ENCODE results near the gene UST. TPM values are rescaled to one million over a fixed set of nuclear protein-coding genes. Genes with fewer than 3 reads are reported as not detected.

Gene UST
- total RNA-seq, 5 donors from 2014 or later (not counting 1 experiment from before 2014, with no cell fraction given), result 1.9 to 5.3 (median 3.0) TPM

GRCh38 chr6:149046822-149047246 lies 300.0 kb downstream of the UST start:
- Histone ChIP-seq H3K27me3 (replicated peaks in 1 of 2; ENCODE audit: control insufficient read depth in 2 of 2, extremely low read depth in 1 of 2, insufficient read depth in 2 of 2, low read length in 1 of 2) (no peaks in the 10 kb centered on the region), H3K4me3 (ENCODE audit: control insufficient read depth in 1 of 2, extremely low read depth in 1 of 2, low read length in 1 of 2) (no peak overlapping the region), H3K9me3 (no peaks in the 10 kb centered on the region), H3K4me1 (ENCODE audit: control insufficient read depth in 1 of 2, extremely low read depth in 1 of 2, insufficient read depth in 2 of 2, low read length in 2 of 2) (peaks cover 8 to 21% of the 10 kb centered on the region in 2 experiments), H3K27ac (ENCODE audit: low read length) (no peak overlapping the region), H3K36me3 (ENCODE audit: control insufficient read depth in 2 of 2, extremely low read depth in 1 of 2, insufficient read depth in 1 of 2, low read length in 1 of 2) (no peaks in the 10 kb centered on the region)
- Mint-ChIP-seq H3K36me3 (no peaks in the 10 kb centered on the region), H3K4me3 (peak overlapping the region in 2 of 3 donors; percentile 45 to 47), H3K4me1 (peaks cover 29 to 47% (median 40%) of the 10 kb centered on the region in 3 donors), H3K27me3 (no peaks in the 10 kb centered on the region), H3K27ac (peak overlapping the region; percentile 62 to 85), H3K9me3 (no peaks in the 10 kb centered on the region)
- ChIA-PET CTCF (interaction anchor here (0.7 to 2.4 kb wide), 2 partner anchors 38 to 470 kb away, joined by 3 to 8 read pairs; no protein-coding TSS in a partner anchor), POLR2A (interaction anchor here in 1 of 2 donors (0.5 kb wide), 1 partner anchor 785 kb away, joined by 4 read pairs; no protein-coding TSS in a partner anchor)
- no CpG with 5 or more reads among the region's 3 CpGs for WGBS (ENCODE audit: insufficient coverage)
- ATAC-seq (replicated peaks in 1 of 4), result peak in 2 of 4 experiments; percentile 30 to 52
- peak in 1 of 35 experiments; percentile 32 for DNase-seq

GRCh38 chr6:149049230-149049629 lies 302.4 kb downstream of the UST start:
- H3K4me1 Mint-ChIP-seq, result peaks cover 41 to 59% (median 48%) of the 10 kb centered on the region in 3 donors
- H3K4me3 Mint-ChIP-seq, result no peak overlapping the region
- no peak overlapping the region for H3K27ac Mint-ChIP-seq
- ChIA-PET CTCF (no interaction called here), POLR2A (no interaction called here)
- Histone ChIP-seq H3K36me3 (ENCODE audit: control insufficient read depth in 2 of 2, extremely low read depth in 1 of 2, insufficient read depth in 1 of 2, low read length in 1 of 2) (no peaks in the 10 kb centered on the region), H3K9me3 (no peaks in the 10 kb centered on the region), H3K4me1 (ENCODE audit: control insufficient read depth in 1 of 2, extremely low read depth in 1 of 2, insufficient read depth in 2 of 2, low read length in 2 of 2) (peaks cover 8 to 24% of the 10 kb centered on the region in 2 experiments), H3K4me3 (ENCODE audit: control insufficient read depth in 1 of 2, extremely low read depth in 1 of 2, low read length in 1 of 2) (no peak overlapping the region), H3K27ac (ENCODE audit: low read length) (no peak overlapping the region), H3K27me3 (replicated peaks in 1 of 2; ENCODE audit: control insufficient read depth in 2 of 2, extremely low read depth in 1 of 2, insufficient read depth in 2 of 2, low read length in 1 of 2) (no peaks in the 10 kb centered on the region)
- no peak for ATAC-seq (replicated peaks in 1 of 4)
- H3K36me3 Mint-ChIP-seq, result no peaks in the 10 kb centered on the region
- DNase-seq, result no peak
- no peaks in the 10 kb centered on the region for H3K9me3 Mint-ChIP-seq
- no peaks in the 10 kb centered on the region for H3K27me3 Mint-ChIP-seq
- no CpG with 5 or more reads among the region's 2 CpGs for WGBS (ENCODE audit: insufficient coverage)

- Histone ChIP-seq H3K4me1 (ENCODE audit: control insufficient read depth in 1 of 2, extremely low read depth in 1 of 2, insufficient read depth in 2 of 2, low read length in 2 of 2) (peaks cover 8 to 27% of the 10 kb centered on the region in 2 experiments), H3K27me3 (replicated peaks in 1 of 2; ENCODE audit: control insufficient read depth in 2 of 2, extremely low read depth in 1 of 2, insufficient read depth in 2 of 2, low read length in 1 of 2) (no peaks in the 10 kb centered on the region), H3K36me3 (ENCODE audit: control insufficient read depth in 2 of 2, extremely low read depth in 1 of 2, insufficient read depth in 1 of 2, low read length in 1 of 2) (no peaks in the 10 kb centered on the region), H3K9me3 (no peaks in the 10 kb centered on the region), H3K27ac (ENCODE audit: low read length) (no peak overlapping the region), H3K4me3 (ENCODE audit: control insufficient read depth in 1 of 2, extremely low read depth in 1 of 2, low read length in 1 of 2) (no peak overlapping the region)
- Mint-ChIP-seq H3K9me3 (no peaks in the 10 kb centered on the region), H3K4me1 (peaks cover 36 to 57% (median 45%) of the 10 kb centered on the region in 3 donors), H3K36me3 (no peaks in the 10 kb centered on the region), H3K27me3 (no peaks in the 10 kb centered on the region), H3K27ac (no peak overlapping the region), H3K4me3 (no peak overlapping the region)
- DNase-seq, result no peak
- POLR2A ChIA-PET, result interaction anchor here (0.5 to 0.6 kb wide), 2 partner anchors 37 to 202 kb away, joined by 3 to 4 read pairs; no protein-coding TSS in a partner anchor
- ATAC-seq (replicated peaks in 1 of 4), result no peak
- no CpG with 5 or more reads among the region's 1 CpG for WGBS (ENCODE audit: insufficient coverage)
- CTCF ChIA-PET, result interaction anchor here in 1 of 2 donors (1.0 kb wide), 1 partner anchor 382 kb away, joined by 3 read pairs; no protein-coding TSS in a partner anchor
These were observed 303.3 kb downstream of the UST start for GRCh38 chr6:149050160-149050559.

GRCh38 chr6:149052350-149053106 lies 305.7 kb downstream of the UST start:
- Mint-ChIP-seq H3K27ac (peak overlapping the region in 1 of 2 donors; percentile 71), H3K9me3 (no peaks in the 10 kb centered on the region), H3K4me3 (no peak overlapping the region), H3K36me3 (no peaks in the 10 kb centered on the region), H3K4me1 (peaks cover 18 to 43% (median 21%) of the 10 kb centered on the region in 3 donors), H3K27me3 (no peaks in the 10 kb centered on the region)
- Histone ChIP-seq H3K4me1 (ENCODE audit: control insufficient read depth in 1 of 2, extremely low read depth in 1 of 2, insufficient read depth in 2 of 2, low read length in 2 of 2) (peaks cover 0 to 10% of the 10 kb centered on the region in 2 experiments), H3K4me3 (ENCODE audit: control insufficient read depth in 1 of 2, extremely low read depth in 1 of 2, low read length in 1 of 2) (no peak overlapping the region), H3K27ac (ENCODE audit: low read length) (no peak overlapping the region), H3K36me3 (ENCODE audit: control insufficient read depth in 2 of 2, extremely low read depth in 1 of 2, insufficient read depth in 1 of 2, low read length in 1 of 2) (no peaks in the 10 kb centered on the region), H3K27me3 (replicated peaks in 1 of 2; ENCODE audit: control insufficient read depth in 2 of 2, extremely low read depth in 1 of 2, insufficient read depth in 2 of 2, low read length in 1 of 2) (no peaks in the 10 kb centered on the region), H3K9me3 (no peaks in the 10 kb centered on the region)
- WGBS (ENCODE audit: insufficient coverage), result 64% methylated on average over 3 of the region's 6 CpGs
- POLR2A ChIA-PET, result no interaction called here
- CTCF ChIA-PET, result interaction anchor here (0.5 to 0.6 kb wide), 2 partner anchors 8 to 422 kb away, joined by 3 read pairs; no protein-coding TSS in a partner anchor
- DNase-seq (no peak), ATAC-seq (replicated peaks in 1 of 4) (peak in 2 of 4 experiments; percentile 50 to 53)

GRCh38 chr6:149053848-149054558 lies 307.2 kb downstream of the UST start:
- DNase-seq (peak in 1 of 35 experiments; percentile 40), ATAC-seq (replicated peaks in 1 of 4) (peak in 1 of 4 experiments; percentile 52)
- CTCF ChIA-PET, result interaction anchor here in 1 of 2 donors (1.1 to 1.6 kb wide), 2 partner anchors 12 to 378 kb away, joined by 3 to 5 read pairs; no protein-coding TSS in a partner anchor
- no CpG with 5 or more reads among the region's 4 CpGs for WGBS (ENCODE audit: insufficient coverage)
- Mint-ChIP-seq H3K27me3 (no peaks in the 10 kb centered on the region), H3K4me1 (peaks cover 17 to 38% (median 18%) of the 10 kb centered on the region in 3 donors), H3K27ac (peak overlapping the region; percentile 60 to 78), H3K36me3 (no peaks in the 10 kb centered on the region), H3K4me3 (no peak overlapping the region), H3K9me3 (no peaks in the 10 kb centered on the region)
- Histone ChIP-seq H3K9me3 (no peaks in the 10 kb centered on the region), H3K4me3 (ENCODE audit: control insufficient read depth in 1 of 2, extremely low read depth in 1 of 2, low read length in 1 of 2) (no peak overlapping the region), H3K27me3 (replicated peaks in 1 of 2; ENCODE audit: control insufficient read depth in 2 of 2, extremely low read depth in 1 of 2, insufficient read depth in 2 of 2, low read length in 1 of 2) (no peaks in the 10 kb centered on the region), H3K27ac (ENCODE audit: low read length) (no peak overlapping the region), H3K4me1 (ENCODE audit: control insufficient read depth in 1 of 2, extremely low read depth in 1 of 2, insufficient read depth in 2 of 2, low read length in 2 of 2) (peaks cover 0 to 10% of the 10 kb centered on the region in 2 experiments), H3K36me3 (ENCODE audit: control insufficient read depth in 2 of 2, extremely low read depth in 1 of 2, insufficient read depth in 1 of 2, low read length in 1 of 2) (no peaks in the 10 kb centered on the region)
- POLR2A ChIA-PET, result interaction anchor here in 1 of 2 donors (1.0 kb wide), 1 partner anchor 8 kb away, joined by 3 read pairs; no protein-coding TSS in a partner anchor

Data from T-cell (primary cell).